Inflammatory macrophage (primary cell): ENCODE results near the gene NFATC3.
A peak's percentile ranks its signal among the peaks of the same experiment; 100 is the strongest.
"Not testable (repeated sequence)": the region's sequence is repeated elsewhere in the genome, so short reads cannot be mapped to it uniquely, and the experiment has no call there.

Source experiments
- DNase-seq, 2 donors: peaks; one replicate each; pipeline ENCODE4 v3.0.0-alpha.2; 2020 to 2022

NFATC3 gene

DNA sequence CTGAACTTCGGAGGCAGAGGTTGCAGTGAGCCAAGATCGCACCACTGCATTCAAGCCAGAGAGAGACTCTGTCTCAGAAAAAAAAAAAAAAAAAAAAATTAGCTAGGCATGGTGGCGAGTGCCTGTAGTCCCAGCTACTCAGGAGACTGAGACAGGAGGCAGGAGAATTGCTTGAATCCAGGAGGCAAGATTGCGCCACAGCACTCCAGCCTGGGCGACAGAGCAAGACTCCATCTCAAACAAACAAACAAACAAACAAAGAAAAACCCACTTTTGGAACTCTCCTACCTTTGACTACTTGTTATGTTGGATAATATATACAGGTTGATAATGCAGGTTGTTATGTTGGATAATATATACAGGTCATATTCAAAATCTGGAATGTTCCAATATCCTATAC, 35.3 kb downstream of the NFATC3 start:
- not testable (repeated sequence) for DNase-seq

DNA sequence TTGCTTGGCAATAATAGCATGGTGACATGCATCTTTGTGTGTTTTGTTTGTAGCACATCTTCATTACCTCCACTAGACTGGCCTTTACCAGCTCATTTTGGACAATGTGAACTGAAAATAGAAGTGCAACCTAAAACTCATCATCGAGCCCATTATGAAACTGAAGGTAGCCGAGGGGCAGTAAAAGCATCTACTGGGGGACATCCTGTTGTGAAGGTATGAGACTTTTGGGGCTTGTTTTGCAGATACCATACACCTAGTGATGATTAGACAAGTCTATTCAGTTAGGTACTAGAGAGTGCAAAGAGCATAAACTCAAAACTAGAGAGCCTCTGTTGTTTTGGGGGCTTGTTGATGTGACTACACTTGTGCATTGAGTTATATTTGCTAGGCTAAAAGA, 41.2 kb downstream of the NFATC3 start:
- DNase-seq, result no peak

DNA sequence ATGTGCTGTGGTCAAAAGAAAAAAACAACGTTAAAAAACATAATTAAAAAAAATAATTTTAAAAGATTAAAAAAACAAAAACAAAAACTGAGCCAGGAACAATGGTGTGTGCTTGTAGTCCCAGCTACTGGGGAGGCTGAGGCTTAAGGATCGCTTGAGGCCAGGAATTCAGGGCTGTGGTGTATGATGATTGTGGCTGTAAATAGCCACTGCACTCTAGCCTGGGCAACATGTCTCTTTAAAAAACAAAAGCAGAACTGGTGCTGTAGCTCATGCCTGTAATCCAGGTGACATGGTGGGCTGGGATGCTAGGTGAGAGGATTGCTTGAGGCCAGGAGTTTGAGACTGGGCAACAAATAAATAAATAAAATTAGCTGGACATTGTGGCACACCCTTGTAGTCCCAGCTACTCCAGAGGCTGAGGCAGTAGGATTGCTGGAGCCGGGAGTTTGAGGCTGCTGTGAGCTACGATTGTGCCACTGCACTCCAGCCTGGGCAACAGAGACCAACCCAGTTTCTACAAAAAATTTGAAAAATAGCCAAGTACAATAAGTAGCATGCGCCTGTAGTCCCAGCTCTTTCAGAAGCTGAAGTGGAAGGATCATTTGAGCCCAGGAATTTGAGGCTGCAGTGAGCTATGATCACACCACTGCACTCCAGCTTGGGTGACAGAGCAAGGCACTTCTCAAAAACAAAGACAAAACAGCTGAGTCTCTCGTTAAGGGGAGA, 43.6 kb downstream of the NFATC3 start:
- no peak for DNase-seq

DNA sequence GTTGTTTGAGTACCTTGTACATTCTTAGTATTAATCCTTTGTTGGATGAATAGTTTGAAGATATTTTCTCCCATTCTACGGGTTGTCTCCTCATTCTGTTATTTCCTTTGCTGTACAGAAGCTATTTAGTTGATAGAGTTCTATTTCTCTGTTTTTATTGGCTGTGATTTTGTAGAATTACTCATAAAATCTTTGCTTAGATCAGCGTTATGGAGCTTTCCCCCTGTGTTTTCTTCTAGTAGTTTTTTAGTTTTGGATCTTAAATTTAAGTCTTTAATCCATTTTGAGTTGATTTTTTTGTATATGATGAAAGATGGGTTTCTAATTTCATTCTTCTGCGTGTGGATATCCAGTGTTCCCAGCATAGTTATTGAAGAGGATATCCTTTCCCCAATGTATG, 45.4 kb downstream of the NFATC3 start:
- no peak for DNase-seq

DNA sequence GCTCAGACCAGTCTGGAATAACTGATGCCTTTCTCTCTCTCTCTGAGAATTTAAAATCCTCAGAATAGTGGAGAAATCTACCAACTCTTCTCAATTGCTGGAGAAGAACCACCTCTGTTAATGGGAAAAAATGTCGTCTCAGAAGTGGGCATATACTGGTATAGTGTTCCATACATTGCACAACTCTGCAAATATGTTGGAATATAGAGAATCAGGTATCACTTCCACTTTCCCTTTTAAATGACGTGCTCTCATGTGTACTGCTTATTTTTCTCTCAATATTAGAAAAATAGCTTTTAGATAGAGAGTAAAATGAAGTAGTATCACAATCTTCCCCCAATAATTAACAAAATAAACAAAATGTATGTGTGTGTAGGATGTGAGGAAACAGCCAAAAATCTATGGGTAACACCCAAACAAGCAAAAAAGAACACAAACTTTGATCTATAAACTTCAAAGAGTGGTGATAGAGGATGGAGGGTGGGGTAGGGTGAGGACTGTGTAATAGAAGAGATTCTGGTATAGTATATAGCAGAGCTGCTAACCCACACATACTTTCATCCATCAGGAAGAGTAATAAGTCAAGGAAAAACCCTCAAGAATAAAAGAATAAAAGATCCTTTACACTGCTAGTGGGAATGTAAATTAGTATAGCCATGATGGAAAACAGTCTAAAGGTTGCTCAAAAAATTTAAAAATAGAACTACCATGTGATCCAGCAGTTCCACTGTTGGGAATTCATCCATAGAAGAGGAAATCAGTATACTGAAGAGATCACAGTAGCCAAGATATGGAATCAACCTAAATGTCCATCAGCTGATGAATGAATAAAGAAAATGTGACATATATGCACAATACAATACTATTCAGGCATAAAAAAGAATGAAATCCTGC, 46.9 kb downstream of the NFATC3 start:
- peak in 1 of 2 donors; percentile 19 for DNase-seq

DNA sequence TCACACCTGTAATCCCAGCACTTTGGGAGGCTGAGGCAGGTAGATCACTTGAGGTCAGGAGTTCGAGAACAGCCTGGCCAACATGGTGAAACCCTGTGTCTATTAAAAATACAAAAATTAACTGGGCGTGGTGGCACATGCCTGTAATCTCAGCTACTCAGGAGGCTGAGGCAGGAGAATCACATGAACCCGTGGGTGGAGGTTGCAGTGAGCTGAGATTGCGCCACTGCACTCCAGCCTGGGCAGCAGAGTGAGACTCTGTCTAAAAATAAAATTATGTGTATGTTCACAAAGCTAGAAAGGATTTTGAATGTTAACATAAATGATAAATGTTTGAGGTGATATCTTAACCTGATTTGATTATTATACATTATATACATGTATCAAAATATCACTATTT, 47.8 kb downstream of the NFATC3 start:
- DNase-seq, result peak; percentile 59 to 75

DNA sequence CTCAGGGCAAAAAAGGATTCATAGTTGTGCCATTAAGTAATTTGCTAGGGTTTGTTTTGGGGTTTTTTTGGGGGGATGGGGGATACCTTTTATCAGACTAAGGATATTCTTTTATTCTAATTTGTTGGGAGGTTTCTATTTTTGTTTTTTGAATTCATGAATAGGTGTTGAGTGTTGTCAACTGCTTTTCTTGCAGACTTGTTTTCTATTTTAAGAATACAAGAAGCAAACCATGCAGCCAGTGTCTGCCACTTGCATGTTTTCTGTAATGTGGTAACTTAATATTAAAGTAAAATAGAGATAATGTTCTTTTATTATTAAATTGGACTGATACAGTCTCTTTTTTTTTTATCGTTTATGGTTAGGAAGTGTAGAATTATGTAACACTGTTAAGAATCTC, 49.5 kb downstream of the NFATC3 start:
- no peak for DNase-seq

DNA sequence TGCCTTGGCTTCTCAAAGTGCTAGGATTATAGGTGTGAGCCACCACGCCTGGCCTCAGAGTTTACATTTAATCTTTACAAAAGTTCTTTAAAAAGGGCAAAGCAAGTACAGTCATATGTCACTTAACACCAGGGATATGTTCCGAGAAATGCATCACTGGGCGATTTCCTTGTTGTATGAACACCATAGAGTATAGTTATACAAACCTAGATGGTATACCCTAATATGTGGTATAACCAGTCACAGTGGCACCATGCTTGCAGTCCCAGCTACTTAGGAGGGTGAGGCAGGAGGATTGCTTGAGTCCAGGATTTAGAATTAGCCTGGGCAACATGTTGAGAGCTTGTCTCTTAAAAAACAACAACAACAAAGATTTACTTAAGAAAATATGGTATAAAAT, 51.3 kb downstream of the NFATC3 start:
- DNase-seq, result no peak

DNA sequence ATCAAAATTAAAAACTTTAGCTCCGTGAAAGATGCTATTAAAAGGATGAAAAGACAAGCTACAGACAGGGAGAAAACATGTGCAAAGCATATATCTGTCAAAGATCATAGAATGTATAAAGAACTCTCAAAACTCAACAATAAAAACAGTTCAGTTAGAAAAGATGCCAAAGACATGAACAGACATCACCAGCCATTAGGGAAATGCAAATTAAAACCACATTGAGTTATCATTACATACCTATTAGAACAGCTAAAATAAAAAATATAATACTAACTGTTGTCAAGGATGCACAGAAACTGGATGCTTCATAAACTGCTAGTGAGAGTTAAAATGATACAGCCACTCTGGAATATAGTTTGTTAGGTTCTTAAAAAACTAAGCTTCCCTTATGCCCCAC, 58.8 kb downstream of the NFATC3 start:
- no peak for DNase-seq

DNA sequence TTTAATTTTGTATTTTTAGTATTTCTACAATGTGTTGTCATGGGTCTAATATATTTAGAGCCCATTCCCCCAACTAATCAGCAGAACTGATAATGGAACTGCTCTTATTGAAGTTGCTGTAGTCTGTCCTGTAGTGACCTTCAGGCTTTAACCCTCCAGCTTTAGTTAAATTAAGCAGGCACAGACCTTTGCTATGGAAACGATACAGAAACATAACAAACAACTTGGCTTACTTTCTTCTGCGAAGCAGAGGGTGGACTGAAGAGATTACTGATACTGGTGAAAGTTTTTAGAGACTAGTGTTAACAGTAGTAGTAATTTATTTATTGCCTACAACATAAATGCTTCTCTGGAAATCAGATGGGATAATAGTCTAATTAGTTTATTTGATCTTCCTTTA, 61.4 kb downstream of the NFATC3 start:
- DNase-seq, result no peak

DNA sequence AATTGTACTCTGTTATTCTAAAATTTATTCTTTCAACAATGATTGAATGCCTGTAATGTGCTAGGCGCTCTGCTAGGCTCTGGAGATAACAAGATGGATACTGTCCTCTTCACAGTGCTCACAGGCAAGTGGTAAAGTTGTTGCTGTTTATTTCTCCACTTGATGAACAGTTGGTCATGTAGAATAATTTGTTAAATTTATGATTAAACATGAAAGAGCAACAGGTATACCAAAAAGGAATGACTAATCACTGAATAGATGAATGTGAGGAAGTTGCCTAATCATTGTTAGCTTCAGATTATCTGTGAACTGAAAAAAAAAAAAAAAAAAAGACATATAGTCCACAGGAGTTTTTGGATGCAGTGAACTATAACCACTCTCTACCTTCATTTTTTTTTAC, 62.3 kb downstream of the NFATC3 start:
- DNase-seq, result no peak

DNA sequence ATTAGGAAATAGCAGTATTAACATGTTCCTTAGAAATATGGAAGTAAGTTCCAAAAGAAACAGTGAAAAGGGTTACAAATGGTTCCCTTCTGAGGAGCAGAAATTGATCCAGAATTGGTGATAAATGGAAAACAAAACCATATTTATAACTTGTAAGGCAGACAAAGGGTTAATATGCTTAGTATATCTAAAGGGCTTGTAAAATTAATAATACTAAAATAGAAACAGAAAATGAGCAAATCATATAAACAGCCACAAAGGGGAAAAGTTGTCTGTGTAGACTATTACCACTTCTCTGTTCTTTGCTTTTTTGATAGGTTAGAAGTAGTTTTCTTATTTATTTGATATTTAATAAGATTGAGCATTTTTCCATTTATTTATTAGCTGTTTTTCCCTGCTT, 64.4 kb downstream of the NFATC3 start:
- no peak for DNase-seq

DNA sequence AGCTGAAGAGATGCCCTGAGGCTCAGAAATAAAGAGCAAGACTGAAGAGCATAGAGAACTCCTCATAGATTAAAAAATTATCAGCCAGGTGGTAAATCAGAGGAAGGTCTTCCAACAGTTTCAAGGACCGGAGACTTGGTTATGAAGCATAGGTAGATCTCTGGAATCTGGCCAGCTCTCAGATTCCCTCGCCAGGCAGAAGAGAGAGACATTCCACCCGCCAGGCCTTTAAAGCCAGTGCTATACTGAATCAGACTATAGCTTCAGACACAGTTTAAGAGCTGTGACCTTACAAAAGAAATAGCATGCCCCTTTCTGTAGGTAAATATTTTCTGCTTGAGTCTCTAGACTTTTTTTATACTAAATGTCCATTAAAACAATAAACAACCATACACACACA, 70.3 kb downstream of the NFATC3 start:
- no peak for DNase-seq

DNA sequence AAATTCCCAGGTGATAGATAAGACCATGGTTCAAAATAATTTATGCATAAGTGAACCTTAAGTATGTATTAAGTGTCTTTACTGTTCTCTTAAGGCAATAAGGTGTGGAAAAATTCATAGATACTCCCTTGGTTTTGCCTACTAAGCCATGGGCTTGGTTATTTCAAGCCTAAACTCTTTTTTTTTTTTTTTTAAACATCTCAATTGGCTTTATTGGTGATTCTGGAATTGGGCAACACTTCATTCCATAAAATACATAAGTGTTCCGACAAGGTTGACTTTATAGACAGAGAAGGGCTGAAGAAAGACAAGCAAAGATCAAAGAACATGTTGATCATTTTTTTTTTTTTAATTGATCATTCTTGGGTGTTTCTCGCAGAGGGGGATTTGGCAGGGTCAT, 77.2 kb downstream of the NFATC3 start:
- no peak for DNase-seq

DNA sequence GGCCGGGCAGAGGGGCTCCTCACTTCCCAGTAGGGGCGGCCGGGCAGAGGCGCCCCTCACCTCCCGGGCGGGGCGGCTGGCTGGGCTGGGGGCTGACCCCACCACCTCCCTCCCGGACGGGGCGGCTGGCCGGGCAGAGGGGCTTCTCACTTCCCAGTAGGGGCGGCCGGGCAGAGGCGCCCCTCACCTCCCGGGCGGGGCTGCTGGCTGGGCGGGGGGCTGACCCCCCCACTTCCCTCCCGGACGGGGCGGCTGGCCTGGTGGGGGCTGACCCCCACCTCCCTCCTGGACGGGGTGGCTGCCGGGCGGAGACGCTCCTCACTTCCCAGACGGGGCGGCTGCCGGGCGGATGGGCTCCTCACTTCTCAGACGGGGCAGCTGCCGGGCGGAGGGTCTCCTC, 78.1 kb downstream of the NFATC3 start:
- not testable (repeated sequence) for DNase-seq

DNA sequence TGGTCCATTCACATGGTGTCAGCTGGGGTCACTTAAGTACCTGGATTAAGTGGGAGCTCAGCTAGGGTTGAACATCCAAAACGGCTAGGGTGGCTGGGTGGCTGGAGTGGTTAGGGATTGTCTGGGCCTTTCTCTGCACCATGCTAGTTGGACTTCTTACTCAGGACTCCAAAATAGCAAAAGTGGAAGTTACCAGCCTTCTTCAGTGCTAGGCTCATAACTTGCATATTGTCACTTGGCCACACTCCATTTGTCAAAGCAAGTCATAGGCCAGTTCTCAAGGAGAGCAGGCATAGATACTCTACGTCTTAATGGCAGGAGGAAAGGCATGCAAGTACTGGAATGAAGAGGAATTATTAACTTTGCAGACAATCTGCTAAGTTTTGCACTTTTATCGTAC, 81.1 kb downstream of the NFATC3 start:
- no peak for DNase-seq

DNA sequence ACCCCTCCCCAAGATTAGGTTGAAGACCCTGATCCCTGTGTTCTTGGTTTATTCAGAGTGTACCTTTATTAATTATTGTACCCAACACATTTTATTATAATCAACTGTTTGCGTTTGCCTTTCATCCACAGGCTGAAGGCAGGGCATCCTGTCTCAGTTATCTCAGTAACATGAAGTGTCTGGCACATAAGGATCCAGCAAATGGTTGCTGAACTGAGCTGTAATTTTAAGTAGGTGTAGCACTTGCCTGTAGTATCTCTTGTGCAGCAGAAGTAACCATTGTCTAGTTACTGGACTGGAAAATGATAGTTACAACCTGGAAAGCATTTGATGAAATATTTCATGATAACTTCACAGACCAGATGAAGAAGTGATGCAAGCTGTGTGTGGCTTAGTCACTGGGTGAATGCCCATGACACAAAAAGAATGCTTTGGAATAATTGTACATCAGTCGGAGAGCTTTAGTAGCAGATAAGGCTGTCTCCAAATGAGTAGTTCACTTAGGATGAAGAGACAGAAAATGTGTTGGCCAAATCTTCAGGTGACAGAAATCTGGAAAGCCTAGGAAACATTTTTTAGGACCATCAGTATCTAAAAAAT, 94.1 kb downstream of the NFATC3 start:
- no peak for DNase-seq

DNA sequence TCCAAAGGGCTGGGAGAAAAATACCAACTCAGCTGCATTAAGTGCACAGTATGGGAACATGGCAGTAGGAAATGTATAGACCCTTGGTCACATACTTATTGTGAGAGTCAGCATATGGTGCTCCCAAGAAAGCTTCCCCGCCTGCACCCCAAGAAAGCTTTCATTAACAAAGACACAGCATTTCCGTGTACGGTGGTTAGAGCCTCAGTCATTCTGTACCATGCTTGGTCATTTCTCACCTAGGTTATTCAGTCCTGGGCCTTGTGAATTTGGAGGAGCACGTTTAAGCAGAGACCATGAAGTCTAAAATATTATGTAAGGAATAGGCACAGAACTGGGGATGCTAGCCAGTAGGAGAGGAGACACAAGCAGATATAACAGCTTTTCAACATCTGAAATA, 94.7 kb downstream of the NFATC3 start:
- DNase-seq, result no peak

DNA sequence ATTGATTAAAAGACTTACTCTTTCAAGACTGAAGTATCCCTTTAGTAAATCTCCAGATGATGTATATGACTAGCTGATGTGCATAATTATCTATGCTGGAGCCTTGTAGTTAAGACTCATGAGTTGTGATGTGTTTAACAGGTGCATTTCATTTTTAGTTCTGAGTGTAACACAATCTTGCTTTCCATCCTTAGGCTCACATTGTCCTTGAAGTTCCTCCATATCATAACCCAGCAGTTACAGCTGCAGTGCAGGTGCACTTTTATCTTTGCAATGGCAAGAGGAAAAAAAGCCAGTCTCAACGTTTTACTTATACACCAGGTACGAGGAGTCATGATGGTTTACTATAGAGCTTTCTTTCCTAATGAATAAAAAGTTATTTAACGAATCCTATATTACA, 97.9 kb downstream of the NFATC3 start:
- DNase-seq, result no peak

DNA sequence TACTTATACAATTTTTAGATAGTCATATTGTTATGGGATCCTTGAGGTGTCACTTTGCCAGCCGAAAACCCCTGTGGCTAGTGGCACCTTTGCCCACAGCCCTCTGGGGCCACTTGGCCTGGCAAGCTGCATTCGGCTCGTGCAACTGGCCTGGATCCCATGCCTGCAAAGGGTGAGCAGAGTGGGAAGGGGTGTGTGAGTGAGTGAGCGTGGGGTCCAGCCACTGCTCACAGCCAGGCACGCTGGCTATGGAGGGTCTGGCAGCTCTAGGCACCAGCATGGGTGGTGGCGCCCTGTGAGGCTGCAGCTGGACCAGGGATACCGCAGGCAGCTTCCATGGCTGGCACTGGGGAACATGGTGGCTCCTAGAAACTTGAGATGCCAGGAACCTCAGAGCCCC, 101.7 kb downstream of the NFATC3 start:
- DNase-seq, result no peak

DNA sequence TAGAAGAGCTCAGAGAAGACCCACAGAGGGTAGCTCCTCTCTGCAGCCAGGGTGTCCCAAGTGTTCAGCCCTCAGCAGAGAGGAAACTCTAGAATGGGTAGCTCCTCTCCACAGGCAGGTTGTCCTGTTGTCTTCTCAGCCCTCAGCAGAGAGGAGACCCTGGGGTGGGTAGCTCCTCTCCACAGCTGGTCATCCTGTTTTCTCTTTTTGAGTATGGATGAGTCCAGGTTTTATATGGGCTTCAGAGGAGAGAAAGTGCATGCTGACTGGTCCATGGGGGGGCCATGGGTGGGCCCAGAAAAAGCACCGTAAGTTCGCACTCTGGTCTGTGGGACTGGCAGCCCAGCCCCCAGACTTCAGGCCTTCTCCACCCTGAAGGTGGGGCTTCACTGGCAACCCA, 102.3 kb downstream of the NFATC3 start:
- DNase-seq, result no peak

DNA sequence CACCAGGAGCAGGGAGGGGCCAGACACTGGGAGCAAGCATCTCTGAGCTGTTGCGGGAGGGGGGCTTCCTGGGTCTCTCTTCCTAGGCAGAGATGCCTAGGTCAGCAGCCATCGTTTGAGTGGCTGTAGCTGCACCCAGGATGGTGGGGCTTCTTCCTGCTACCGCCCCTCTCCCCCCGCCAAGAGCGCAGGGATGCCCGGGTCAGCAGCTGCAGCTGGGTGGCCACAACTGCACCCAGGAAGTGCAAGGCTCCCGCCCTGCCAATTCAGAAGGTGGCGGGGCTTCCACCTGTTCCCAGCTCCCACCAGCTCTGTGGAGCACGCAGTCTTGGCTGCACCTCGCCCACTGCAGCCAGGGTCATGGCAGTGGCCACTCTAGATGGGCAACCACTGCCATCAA, 103.0 kb downstream of the NFATC3 start:
- DNase-seq, result no peak

DNA sequence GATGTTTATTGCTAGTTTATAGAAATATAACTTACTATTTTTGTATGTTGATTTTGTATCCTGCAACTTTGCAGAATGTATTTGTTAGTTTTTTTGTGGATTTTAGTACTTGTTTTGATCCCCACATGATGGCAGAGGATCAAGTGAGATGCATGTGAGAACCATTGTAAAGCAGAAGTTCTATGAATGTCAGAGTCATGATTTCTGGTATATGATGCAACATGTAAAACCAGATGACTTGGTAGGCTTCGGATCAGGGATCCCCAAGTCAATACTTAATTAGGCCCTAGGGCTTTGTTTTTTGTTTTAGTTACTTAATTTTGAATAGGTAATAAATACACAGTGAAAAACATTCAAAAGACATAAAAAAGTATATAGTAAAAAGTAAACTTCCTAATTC, 104.9 kb downstream of the NFATC3 start:
- DNase-seq, result peak; percentile 78 to 85
